GM23338 (cell line): ENCODE data around the gene CRTC1.

ENCODE experiments used
- CREB1 ChIP-seq: fragments of 250-450 bp; sonication (Bioruptor Pico); IDR thresholded peaks from 2 replicates; pipeline ENCODE4 v1.5.0; 2020; ENCODE audit warnings: low read depth, mild to moderate bottlenecking, moderate library complexity
- CTCF ChIP-seq, 2 experiments: fragments of 200-600 bp in 1 of 2; sonication (generic) in 1 of 2; conservative IDR thresholded peaks; 2 replicates each; pipeline versions ENCODE4 v1.5.1 to v1.6.1; 2016 to 2017; ENCODE audit warnings: antibody characterized with exemption in 2 of 2, low read depth in 2 of 2, mild to moderate bottlenecking in 2 of 2, moderate library complexity in 1 of 2
- EZH2 ChIP-seq: fragments of 200-600 bp; sonication (generic); IDR thresholded peaks from one replicate; pipeline ENCODE4 v1.8.0; 2017; ENCODE audit warnings: antibody characterized with exemption, mild to moderate bottlenecking, low read depth; ENCODE audit not compliant: unreplicated experiment
- EZH2phosphoT487 ChIP-seq: fragments of 200-600 bp; sonication (generic); IDR thresholded peaks from one replicate; pipeline ENCODE4 v1.8.1; 2018; ENCODE audit warnings: antibody characterized with exemption; ENCODE audit not compliant: unreplicated experiment
- JUNB ChIP-seq: IDR thresholded peaks from one replicate; pipeline ENCODE4 v1.6.1; 2016; ENCODE audit warnings: antibody characterized with exemption; ENCODE audit not compliant: unreplicated experiment
- NANOG ChIP-seq: IDR thresholded peaks from 2 replicates; pipeline ENCODE4 v1.6.1; 2016; ENCODE audit warnings: antibody characterized with exemption, borderline replicate concordance
- POLR2AphosphoS5 ChIP-seq: IDR thresholded peaks from 2 replicates; pipeline ENCODE4 v1.6.1; 2016; ENCODE audit warnings: antibody characterized with exemption, low read depth
- STAT1 ChIP-seq: IDR thresholded peaks from one replicate; pipeline ENCODE4 v1.6.1; 2016; ENCODE audit warnings: antibody characterized with exemption; ENCODE audit not compliant: unreplicated experiment
- ZNF114 ChIP-seq: fragments of 250-450 bp; sonication (Bioruptor Pico); IDR thresholded peaks from 2 replicates; pipeline ENCODE4 v1.5.0; 2020; ENCODE audit warnings: mild to moderate bottlenecking, moderate library complexity
- ZNF331 ChIP-seq: fragments of 250-450 bp; sonication (Bioruptor Pico); IDR thresholded peaks from 2 replicates; pipeline ENCODE4 v1.5.0; 2020; ENCODE audit warnings: low read depth, mild to moderate bottlenecking, moderate library complexity
- TF ChIP-seq, protein P1 (sequence below): IDR thresholded peaks from one replicate; pipeline ENCODE4 v1.6.1; 2018; ENCODE audit warnings: antibody characterized with exemption; ENCODE audit not compliant: unreplicated experiment
- TF ChIP-seq, protein P2 (sequence below): fragments of 250-450 bp; sonication (Bioruptor Pico); IDR thresholded peaks from 2 replicates; pipeline ENCODE4 v1.5.0; 2020; ENCODE audit warnings: mild to moderate bottlenecking, moderate library complexity
- TF ChIP-seq, protein P3 (sequence below): IDR thresholded peaks from 2 replicates; pipeline ENCODE4 v1.6.1; 2016; ENCODE audit warnings: antibody characterized with exemption

DNA sequence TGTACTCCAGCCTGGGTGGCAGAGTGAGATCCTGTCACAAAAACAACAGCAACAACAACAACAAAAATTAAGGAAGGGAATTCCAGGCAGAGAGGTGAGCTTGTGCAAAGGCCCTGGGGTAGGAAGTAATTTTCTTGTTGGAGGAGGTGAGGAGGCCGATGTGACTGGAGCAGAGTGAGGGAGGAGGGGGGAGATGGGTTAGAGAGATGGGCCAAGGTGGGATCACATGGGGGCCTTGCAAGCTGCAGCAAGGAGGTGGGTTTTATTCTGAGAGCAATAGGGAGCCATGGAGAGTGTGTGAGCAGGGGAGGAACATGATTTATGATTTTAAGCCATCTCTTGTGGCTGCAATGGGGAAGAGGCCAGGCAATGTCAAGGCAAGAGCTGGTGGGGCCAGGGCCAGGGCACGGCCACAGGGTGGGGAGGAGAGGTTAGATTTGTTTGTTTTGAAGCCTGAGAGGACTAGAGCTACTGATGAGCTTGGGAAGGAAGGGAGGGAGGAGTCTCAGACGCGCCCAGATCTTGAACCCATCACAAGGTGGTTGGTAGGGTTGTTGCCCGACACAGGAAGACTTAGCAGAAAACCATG, 120.2 kb downstream of the CRTC1 start:
- TF ChIP-seq CTCF (conservative IDR thresholded peaks at IDR 0.05; ENCODE audit: low read depth in 2 of 2) (no peak), EZH2 (no peak), ZNF114 (CRISPR knock-in tag) (no peak), POLR2AphosphoS5 (no peak), CREB1 (CRISPR knock-in tag) (no peak), EZH2phosphoT487 (no peak), NANOG (no peak), STAT1 (no peak), JUNB (no peak), ZNF331 (CRISPR knock-in tag) (no peak)
- TF ChIP-seq, protein P1, sequence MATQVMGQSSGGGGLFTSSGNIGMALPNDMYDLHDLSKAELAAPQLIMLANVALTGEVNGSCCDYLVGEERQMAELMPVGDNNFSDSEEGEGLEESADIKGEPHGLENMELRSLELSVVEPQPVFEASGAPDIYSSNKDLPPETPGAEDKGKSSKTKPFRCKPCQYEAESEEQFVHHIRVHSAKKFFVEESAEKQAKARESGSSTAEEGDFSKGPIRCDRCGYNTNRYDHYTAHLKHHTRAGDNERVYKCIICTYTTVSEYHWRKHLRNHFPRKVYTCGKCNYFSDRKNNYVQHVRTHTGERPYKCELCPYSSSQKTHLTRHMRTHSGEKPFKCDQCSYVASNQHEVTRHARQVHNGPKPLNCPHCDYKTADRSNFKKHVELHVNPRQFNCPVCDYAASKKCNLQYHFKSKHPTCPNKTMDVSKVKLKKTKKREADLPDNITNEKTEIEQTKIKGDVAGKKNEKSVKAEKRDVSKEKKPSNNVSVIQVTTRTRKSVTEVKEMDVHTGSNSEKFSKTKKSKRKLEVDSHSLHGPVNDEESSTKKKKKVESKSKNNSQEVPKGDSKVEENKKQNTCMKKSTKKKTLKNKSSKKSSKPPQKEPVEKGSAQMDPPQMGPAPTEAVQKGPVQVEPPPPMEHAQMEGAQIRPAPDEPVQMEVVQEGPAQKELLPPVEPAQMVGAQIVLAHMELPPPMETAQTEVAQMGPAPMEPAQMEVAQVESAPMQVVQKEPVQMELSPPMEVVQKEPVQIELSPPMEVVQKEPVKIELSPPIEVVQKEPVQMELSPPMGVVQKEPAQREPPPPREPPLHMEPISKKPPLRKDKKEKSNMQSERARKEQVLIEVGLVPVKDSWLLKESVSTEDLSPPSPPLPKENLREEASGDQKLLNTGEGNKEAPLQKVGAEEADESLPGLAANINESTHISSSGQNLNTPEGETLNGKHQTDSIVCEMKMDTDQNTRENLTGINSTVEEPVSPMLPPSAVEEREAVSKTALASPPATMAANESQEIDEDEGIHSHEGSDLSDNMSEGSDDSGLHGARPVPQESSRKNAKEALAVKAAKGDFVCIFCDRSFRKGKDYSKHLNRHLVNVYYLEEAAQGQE = no peak
- TF ChIP-seq, protein P2, sequence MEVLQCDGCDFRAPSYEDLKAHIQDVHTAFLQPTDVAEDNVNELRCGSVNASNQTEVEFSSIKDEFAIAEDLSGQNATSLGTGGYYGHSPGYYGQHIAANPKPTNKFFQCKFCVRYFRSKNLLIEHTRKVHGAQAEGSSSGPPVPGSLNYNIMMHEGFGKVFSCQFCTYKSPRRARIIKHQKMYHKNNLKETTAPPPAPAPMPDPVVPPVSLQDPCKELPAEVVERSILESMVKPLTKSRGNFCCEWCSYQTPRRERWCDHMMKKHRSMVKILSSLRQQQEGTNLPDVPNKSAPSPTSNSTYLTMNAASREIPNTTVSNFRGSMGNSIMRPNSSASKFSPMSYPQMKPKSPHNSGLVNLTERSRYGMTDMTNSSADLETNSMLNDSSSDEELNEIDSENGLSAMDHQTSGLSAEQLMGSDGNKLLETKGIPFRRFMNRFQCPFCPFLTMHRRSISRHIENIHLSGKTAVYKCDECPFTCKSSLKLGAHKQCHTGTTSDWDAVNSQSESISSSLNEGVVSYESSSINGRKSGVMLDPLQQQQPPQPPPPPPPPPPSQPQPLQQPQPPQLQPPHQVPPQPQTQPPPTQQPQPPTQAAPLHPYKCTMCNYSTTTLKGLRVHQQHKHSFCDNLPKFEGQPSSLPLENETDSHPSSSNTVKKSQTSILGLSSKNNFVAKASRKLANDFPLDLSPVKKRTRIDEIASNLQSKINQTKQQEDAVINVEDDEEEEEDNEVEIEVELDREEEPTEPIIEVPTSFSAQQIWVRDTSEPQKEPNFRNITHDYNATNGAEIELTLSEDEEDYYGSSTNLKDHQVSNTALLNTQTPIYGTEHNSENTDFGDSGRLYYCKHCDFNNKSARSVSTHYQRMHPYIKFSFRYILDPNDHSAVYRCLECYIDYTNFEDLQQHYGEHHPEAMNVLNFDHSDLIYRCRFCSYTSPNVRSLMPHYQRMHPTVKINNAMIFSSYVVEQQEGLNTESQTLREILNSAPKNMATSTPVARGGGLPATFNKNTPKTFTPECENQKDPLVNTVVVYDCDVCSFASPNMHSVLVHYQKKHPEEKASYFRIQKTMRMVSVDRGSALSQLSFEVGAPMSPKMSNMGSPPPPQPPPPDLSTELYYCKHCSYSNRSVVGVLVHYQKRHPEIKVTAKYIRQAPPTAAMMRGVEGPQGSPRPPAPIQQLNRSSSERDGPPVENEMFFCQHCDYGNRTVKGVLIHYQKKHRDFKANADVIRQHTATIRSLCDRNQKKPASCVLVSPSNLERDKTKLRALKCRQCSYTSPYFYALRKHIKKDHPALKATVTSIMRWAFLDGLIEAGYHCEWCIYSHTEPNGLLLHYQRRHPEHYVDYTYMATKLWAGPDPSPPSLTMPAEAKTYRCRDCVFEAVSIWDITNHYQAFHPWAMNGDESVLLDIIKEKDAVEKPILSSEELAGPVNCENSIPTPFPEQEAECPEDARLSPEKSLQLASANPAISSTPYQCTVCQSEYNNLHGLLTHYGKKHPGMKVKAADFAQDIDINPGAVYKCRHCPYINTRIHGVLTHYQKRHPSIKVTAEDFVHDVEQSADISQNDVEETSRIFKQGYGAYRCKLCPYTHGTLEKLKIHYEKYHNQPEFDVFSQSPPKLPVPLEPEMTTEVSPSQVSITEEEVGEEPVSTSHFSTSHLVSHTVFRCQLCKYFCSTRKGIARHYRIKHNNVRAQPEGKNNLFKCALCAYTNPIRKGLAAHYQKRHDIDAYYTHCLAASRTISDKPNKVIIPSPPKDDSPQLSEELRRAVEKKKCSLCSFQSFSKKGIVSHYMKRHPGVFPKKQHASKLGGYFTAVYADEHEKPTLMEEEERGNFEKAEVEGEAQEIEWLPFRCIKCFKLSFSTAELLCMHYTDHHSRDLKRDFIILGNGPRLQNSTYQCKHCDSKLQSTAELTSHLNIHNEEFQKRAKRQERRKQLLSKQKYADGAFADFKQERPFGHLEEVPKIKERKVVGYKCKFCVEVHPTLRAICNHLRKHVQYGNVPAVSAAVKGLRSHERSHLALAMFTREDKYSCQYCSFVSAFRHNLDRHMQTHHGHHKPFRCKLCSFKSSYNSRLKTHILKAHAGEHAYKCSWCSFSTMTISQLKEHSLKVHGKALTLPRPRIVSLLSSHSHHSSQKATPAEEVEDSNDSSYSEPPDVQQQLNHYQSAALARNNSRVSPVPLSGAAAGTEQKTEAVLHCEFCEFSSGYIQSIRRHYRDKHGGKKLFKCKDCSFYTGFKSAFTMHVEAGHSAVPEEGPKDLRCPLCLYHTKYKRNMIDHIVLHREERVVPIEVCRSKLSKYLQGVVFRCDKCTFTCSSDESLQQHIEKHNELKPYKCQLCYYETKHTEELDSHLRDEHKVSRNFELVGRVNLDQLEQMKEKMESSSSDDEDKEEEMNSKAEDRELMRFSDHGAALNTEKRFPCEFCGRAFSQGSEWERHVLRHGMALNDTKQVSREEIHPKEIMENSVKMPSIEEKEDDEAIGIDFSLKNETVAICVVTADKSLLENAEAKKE (CRISPR knock-in tag) = no peak
- TF ChIP-seq, protein P3, sequence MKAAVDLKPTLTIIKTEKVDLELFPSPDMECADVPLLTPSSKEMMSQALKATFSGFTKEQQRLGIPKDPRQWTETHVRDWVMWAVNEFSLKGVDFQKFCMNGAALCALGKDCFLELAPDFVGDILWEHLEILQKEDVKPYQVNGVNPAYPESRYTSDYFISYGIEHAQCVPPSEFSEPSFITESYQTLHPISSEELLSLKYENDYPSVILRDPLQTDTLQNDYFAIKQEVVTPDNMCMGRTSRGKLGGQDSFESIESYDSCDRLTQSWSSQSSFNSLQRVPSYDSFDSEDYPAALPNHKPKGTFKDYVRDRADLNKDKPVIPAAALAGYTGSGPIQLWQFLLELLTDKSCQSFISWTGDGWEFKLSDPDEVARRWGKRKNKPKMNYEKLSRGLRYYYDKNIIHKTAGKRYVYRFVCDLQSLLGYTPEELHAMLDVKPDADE = no peak
